ENCODE results near the gene SPO11. TPM values are rescaled to one million over a fixed set of nuclear protein-coding genes. Genes with fewer than 3 reads are reported as not detected.

SPO11 gene
- total and polyA plus RNA-seq, 4 donors = not detected

DNA sequence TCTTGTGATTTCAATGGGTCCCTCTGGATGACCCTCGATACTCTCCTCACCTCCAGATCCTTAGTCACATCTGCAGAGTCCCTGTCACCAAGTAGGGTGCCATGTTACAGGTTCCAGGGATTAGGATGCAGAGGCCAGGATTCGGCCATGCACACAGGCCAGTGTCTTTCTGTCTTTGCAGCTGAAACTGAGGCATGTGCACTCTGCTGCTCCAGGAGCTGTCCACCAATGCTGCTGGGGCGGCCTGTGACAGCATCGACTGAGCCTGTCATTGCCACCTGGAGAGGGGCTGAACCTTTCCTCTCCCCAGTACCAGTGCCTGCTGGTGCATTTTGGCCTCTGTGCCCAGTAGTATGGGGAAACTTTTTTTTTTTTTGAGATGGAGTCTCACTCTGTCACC is 57.2 kb downstream of the SPO11 start:
- DNase-seq (no peak), ATAC-seq (ENCODE audit: insufficient read depth, low FRiP score) (no peak)
- Histone ChIP-seq H3K4me3 (no peak overlapping the region), H3K4me1 (ENCODE audit: control insufficient read depth in 5 of 5, insufficient read depth in 5 of 5, low read length in 5 of 5) (peaks cover 0 to 20% (median 7%) of the 10 kb centered on the region in 5 donors), H3K27me3 (ENCODE audit: control insufficient read depth in 3 of 3, insufficient read depth in 3 of 3, low read length in 2 of 3) (no peaks in the 10 kb centered on the region), H3K9ac (ENCODE audit: insufficient read depth in 1 of 2, low read length in 2 of 2) (no peak overlapping the region), H3K9me3 (ENCODE audit: control insufficient read depth in 4 of 4, insufficient read depth in 3 of 4, low read length in 3 of 4) (peaks cover 0 to 4% (median 0%) of the 10 kb centered on the region in 4 donors), H3K27ac (ENCODE audit: low read depth in 1 of 2, low read length in 1 of 2) (no peak overlapping the region), H3K36me3 (ENCODE audit: control insufficient read depth in 4 of 4, insufficient read depth in 4 of 4, low read length in 4 of 4) (peaks cover 0 to 2% (median 0%) of the 10 kb centered on the region in 4 donors)
- TF ChIP-seq, protein P1, sequence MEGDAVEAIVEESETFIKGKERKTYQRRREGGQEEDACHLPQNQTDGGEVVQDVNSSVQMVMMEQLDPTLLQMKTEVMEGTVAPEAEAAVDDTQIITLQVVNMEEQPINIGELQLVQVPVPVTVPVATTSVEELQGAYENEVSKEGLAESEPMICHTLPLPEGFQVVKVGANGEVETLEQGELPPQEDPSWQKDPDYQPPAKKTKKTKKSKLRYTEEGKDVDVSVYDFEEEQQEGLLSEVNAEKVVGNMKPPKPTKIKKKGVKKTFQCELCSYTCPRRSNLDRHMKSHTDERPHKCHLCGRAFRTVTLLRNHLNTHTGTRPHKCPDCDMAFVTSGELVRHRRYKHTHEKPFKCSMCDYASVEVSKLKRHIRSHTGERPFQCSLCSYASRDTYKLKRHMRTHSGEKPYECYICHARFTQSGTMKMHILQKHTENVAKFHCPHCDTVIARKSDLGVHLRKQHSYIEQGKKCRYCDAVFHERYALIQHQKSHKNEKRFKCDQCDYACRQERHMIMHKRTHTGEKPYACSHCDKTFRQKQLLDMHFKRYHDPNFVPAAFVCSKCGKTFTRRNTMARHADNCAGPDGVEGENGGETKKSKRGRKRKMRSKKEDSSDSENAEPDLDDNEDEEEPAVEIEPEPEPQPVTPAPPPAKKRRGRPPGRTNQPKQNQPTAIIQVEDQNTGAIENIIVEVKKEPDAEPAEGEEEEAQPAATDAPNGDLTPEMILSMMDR (IDR thresholded peaks at IDR 0.05; ENCODE audit: control extremely low read depth, extremely low read depth) = no peak
- WGBS, 2 donors = 96 to 99% methylated on average over 4 of the region's 4 CpGs

DNA sequence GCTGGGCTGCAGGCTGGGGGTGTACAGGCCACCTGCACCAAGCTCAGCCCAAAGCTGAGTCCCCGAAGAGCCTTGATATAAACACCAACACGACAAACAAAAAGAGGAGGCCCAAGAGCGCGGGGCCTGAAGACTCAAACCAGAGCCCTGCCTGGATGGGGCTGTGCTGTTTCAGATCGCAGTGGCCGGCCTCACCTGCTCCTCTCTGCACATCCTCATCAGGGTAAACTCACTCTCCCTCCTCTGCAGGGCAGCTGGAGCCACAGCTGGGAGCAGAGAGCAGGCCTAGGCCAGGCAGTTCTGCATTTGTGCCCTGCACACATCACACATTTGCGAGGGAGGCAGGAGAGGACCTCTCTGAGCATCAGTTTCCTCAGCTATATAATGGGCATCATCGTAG is 57.9 kb downstream of the SPO11 start:
- H3K4me1 ChIP-seq (ENCODE audit: control insufficient read depth in 5 of 5, insufficient read depth in 5 of 5, low read length in 5 of 5) = peaks cover 0 to 23% (median 11%) of the 10 kb centered on the region in 5 donors
- TF ChIP-seq, protein P1 (IDR thresholded peaks at IDR 0.05; ENCODE audit: control extremely low read depth, extremely low read depth) = no peak
- H3K9me3 ChIP-seq (ENCODE audit: control insufficient read depth in 4 of 4, insufficient read depth in 3 of 4, low read length in 3 of 4) = peaks cover 0 to 4% (median 0%) of the 10 kb centered on the region in 4 donors
- no peak overlapping the region for H3K27ac ChIP-seq (ENCODE audit: low read depth in 1 of 2, low read length in 1 of 2)
- H3K4me3 ChIP-seq = no peak overlapping the region
- 95 to 98% methylated on average over 8 of the region's 8 CpGs for WGBS, 2 donors
- DNase-seq = peak in 1 of 3 donors; percentile 8
- no peak for ATAC-seq (ENCODE audit: insufficient read depth, low FRiP score)
- no peak overlapping the region for H3K9ac ChIP-seq (ENCODE audit: insufficient read depth in 1 of 2, low read length in 2 of 2)
- H3K27me3 ChIP-seq (ENCODE audit: control insufficient read depth in 3 of 3, insufficient read depth in 3 of 3, low read length in 2 of 3) = no peaks in the 10 kb centered on the region
- peaks cover 0 to 2% (median 0%) of the 10 kb centered on the region in 4 donors for H3K36me3 ChIP-seq (ENCODE audit: control insufficient read depth in 4 of 4, insufficient read depth in 4 of 4, low read length in 4 of 4)

DNA sequence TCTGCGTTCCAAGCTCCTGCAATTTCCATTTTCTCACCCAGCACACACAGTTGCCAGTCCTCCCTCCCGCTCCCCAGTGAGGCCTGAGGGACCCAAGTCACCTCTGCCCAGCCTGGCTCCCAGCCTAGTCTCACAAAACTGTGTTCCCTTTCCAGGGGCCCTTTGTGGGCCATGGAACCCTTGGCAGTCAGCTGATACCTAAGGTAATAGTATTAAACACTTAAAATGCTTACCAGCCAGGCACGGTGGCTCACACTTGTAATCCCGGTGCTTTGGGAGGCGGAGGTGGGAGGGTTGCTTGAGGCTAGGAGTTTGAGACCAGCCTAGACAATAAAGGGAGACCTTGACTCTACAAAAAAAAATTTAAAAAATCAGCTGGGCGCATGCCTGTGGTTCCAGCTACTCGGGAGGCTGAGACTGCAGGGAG is 58.4 kb downstream of the SPO11 start:
- H3K27ac ChIP-seq (ENCODE audit: low read depth in 1 of 2, low read length in 1 of 2) = no peak overlapping the region
- H3K9ac ChIP-seq (ENCODE audit: insufficient read depth in 1 of 2, low read length in 2 of 2) = no peak overlapping the region
- H3K27me3 ChIP-seq (ENCODE audit: control insufficient read depth in 3 of 3, insufficient read depth in 3 of 3, low read length in 2 of 3) = no peaks in the 10 kb centered on the region
- WGBS, 2 donors = 88 to 96% methylated on average over 7 of the region's 7 CpGs
- H3K9me3 ChIP-seq (ENCODE audit: control insufficient read depth in 4 of 4, insufficient read depth in 3 of 4, low read length in 3 of 4) = peaks cover 0 to 4% (median 0%) of the 10 kb centered on the region in 4 donors
- peaks cover 0 to 2% (median 0%) of the 10 kb centered on the region in 4 donors for H3K36me3 ChIP-seq (ENCODE audit: control insufficient read depth in 4 of 4, insufficient read depth in 4 of 4, low read length in 4 of 4)
- TF ChIP-seq, protein P1 (IDR thresholded peaks at IDR 0.05; ENCODE audit: control extremely low read depth, extremely low read depth) = no peak
- peak in 1 of 3 donors; percentile 10 for DNase-seq
- H3K4me1 ChIP-seq (ENCODE audit: control insufficient read depth in 5 of 5, insufficient read depth in 5 of 5, low read length in 5 of 5) = peaks cover 0 to 27% (median 11%) of the 10 kb centered on the region in 5 donors
- no peak for ATAC-seq (ENCODE audit: insufficient read depth, low FRiP score)
- H3K4me3 ChIP-seq = no peak overlapping the region

Measured in lung (tissue), 12 donors.